NCI-H1092 treated with DMSO at 0.1 percent for 48 hours (cell line): Measurements from ENCODE around the gene MAN2A1.

ENCODE experiments used
- DNase-seq: peaks from one replicate; lab custom pipeline; 2025; lab: John Stamatoyannopoulos, UW

The MAN2A1 gene

DNA sequence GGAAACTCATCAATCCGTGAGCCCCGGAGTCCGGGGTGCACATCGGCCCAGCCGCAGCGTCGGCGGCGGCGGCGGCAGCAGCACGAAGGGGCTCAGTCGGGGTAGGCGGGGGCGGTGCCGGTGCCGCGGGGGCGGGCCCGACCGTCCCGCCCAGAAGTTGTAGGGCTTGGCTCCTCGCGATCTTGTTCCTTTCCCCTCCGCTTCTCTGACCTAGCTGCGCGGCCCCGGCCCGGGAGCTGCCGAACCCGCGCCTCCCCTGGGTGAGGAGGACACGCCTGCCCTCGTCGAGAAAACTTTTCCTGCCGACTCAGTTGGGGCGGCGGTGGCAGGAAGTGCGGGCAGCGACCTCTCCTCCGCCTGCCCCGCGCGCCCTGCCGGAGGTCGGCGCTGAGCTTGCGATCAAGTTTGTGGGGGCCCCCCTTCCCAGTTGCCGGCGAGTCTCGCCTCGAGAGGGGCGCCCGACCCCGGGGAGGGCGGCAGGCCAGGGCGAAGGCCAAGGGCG lies at the start of gene MAN2A1:
TSS of gene MAN2A1 (plus strand) at position 188 of the 502 bp plus-strand sequence. CDS start 491 bp downstream, outside the sequence.
- DNase-seq = peak; percentile 17

DNA sequence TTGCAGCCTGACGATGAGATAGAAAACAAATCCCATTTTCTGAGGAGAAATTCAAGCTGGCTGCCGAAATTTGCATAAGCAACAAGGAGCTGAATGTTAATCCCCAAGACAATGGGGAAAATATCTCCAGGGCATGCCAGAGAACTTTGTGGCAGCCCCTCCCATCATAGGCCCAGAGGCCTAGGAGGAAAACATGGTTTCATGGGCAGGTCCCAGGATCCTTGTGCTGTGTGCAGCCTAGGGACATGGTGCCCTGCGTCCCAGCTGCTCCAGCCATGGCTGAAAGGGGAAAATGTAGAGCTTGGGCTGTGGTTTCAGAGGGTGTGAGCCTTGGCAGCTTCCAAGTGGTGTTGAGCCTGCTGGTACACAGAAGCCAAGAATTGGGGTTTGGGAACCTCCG lies 48.8 kb upstream of the MAN2A1 start:
- no peak for DNase-seq

DNA sequence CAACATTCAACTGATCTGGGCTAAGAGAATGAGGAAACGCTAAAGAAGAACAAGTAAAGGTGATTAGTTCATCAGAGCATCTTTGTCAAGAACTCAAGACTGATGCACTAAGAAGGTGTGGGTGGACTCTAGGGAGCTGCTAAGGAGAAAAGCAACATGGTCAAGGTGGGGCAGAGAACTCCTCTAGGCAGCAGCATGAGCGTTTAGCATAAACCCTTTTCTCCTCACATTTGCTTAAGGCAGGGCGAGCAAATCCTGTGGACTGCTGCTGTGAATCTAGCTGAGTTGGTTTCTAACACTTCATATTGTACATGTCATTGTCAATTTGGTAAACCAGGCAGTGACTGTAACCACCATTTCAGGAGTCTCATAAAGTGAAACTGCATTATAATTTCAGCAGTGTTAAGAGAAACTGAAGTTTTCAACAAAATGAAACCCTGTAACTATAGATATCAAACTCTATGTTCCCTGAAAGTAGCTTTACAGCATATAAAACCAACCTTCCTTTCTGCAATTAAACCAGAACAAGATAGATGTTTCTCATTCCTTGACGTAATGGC lies 45.9 kb upstream of the MAN2A1 start:
- no peak for DNase-seq

DNA sequence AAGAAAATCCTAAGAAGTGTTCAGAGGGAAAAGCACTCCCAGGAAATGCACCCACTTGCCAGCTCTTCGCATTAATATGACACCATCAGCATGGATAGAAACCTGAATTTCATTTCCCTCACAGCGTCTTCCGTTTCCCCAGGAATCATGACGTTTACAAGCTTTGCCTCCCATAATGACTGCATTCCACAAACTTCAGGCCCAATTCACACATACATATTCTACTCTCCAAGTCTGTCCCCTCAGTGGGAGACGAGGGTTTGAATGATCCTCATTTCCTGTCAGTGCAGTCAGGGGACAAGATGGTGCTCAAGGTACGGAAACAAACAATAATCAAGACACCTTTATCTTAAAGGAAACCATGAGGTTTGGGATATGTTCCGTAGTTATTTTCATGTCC lies 44.9 kb upstream of the MAN2A1 start:
- DNase-seq = no peak

DNA sequence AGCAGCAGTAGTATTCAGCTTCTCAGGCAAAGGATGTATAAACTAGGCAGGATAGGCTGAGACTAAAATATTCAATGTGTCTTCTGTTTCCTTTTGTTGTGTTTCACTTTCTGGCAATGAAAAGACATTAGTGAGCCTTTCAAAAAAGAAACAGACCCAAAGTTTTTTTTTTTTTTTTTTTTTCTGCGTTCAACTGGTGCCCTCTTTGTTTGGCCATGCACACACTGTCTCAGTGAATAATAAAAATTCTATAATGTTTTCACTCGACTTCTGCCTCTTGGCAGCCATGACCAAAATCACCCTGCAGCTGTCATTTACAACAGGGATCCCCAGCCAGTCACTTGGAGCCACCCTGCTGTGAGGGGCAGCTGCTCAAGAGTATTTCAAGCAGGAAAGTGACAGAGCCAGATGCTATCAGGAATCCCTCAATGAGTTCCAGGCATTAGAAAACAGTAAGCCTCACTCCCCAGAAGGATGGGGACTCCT lies 44.0 kb upstream of the MAN2A1 start:
- DNase-seq = peak; percentile 89

DNA sequence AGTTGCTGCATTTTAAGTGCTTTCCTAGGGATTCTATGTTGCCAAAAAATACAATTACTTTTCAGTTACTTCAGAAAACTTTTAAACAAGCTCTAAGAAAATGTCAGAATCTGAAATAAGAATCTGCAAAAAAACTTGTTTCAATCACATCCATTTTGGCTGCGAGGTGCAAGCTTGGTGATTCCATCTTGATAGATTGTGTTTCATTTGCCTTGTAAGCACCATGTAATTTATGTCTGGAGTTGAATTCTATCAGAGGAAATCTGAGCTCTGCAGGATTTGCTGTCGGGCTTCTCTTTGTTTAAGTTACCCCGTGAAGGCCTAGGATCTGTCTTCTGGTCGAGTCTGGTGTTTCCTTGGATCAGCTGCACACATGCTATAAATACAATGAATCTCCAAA lies 40.4 kb upstream of the MAN2A1 start:
- DNase-seq = no peak

DNA sequence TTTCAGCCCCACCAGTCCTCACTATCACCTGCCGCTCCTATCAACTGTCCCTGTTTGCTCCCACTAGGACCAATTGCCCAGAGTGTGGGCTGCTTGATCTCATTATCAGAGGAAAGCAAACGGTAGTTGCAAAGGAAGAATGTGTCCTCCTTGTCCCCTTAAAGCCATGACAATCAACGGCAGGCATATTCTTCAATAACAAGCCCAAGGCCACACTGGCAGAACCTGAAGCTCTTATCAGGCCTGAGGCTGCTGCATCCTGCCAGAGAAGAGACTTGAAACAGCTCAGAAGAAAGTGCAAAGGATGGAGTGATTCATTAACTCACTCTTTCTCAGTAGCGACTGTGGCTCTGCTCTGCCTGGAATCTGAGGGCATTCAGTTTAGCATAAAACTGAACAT lies 39.2 kb upstream of the MAN2A1 start:
- no peak for DNase-seq

DNA sequence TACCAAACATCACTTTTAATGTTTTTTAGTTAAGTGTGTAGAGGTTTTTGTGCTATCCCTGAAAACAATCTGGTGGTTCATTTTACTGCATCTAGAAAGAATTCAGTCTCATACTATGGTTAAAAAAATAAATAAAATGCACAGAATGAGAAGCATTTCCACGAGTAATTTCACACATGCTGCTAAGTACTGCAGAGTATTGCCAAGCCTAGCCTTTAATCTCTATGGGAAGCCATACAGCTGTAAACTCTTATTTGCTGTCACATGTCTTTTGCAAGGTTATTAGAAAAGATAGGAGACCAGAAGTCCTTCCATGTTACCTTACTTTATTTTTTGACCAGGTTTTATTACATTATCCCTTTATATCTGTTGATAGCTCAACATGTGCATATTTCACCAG lies 37.6 kb upstream of the MAN2A1 start:
- no peak for DNase-seq

DNA sequence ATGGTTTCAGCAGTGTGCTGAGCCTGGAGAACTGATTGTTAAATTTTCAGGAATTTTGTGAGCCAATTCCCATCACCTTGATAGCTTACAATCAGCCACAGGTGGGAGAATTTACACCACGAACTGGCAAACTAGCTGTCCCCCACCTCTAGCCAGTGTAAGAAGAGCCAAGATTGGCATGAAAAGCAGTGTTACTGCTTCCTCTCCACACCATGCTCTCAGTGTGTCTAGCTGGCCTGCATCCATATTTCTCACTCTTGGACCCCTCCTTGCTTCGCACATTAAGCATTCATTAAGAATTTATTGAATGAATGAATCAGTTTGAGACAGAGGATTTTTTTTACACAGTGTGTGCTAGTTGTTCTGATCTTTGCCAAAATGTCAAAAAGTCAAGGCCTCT lies 36.7 kb upstream of the MAN2A1 start:
- DNase-seq = no peak

DNA sequence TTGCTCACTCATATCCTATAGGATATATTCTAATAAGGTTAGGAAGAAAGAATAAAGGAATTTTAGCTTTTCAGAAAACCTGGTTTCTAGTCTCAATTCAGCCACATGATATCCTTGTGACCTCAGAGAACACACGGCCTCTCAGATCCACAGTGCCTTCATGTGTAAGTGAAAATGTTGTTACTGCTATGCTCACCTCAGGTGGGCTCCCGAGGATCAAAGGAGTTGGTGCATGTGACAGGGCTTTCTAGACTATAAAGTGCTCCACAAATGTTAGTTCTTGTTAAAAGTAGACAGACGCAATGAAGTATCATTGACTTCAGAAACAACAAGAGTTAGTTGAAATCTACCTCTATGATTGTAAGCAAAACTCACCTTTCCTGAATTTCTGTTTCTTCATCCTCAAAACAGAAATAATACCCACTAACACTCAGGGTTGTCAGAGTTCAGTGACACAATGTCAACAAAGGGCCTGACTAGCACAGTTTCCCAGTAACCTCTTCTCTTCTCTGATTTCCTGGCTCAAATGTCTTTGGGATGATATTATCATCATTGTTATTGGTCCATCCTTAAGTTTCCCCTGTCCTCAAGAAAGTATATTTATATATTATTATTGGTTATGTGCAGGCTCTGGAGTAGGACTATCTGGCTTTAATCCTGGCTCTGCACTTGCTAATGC lies 36.0 kb upstream of the MAN2A1 start:
- no peak for DNase-seq

DNA sequence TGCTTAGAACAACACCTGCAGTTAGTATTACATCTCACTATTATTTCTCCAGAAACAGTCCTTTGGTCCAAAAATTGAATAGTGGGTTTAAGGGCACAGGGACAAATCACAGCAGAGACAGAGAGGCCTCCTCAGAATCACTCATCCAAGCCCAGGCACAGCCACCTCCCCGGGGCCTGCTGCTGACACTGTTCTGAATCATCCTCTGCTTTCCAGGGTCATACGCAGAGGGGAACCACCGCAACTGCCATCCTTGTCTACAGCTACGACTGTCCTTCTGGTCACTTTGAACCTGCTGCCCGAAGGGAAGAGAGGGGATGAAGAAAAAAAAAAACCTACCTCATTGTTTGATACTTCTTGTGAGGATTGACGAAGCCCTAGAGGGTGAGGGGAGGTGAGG lies 35.3 kb upstream of the MAN2A1 start:
- no peak for DNase-seq

DNA sequence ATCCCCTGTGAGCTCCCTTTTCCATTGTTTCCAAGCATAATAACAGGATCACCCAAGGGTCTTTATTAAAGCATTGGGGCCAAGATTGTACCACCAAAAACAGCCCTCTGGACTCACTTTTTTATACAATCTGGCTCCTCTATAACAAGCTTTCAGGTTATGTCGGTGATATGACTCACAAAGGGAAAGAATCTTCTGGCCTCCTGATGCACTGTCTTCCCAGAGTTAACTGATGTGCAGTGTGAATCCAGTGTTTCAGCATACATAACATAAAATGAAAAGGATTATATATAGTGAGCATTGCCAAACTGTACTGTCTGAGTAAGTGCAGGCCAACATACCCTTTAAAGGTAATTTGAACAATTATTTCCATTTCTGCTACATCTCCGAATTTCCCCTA lies 33.9 kb upstream of the MAN2A1 start:
- DNase-seq = no peak

DNA sequence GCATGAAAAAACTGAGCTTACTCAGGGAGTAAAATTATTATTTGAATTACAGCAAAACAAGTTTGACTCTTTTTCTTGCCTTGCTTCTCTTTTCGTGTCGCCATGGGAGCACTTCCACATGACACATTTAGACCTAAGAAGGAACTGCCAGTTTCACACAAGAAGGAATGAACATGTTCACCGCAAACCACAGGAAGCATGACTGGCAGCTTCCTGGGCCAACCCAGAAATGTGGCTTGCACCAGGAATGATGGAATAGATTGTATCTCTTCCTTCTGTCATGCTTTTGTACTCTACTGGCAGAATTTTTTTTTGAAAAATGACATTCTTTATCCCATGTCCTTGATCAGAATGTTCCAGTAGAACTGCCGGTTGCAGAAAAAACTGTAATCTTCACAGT lies 32.9 kb upstream of the MAN2A1 start:
- no peak for DNase-seq

DNA sequence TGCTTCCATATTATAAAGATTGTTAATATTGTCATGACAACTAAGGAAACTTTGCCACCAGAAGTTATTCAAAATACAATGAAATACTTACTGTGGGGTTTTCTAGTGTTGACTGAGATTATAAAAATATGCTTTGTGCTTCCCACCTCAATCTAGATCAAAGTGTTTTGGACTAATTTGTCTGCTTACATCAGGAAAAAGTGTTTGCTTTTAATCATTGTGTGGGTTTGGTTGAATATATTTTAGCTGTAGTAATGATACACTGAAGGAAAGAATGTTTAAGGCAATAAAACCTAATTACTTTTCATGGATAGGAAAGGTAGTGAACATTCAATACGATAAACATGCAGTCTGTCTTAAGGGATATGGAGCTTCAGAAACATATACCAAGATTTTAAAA lies 29.8 kb upstream of the MAN2A1 start:
- no peak for DNase-seq

DNA sequence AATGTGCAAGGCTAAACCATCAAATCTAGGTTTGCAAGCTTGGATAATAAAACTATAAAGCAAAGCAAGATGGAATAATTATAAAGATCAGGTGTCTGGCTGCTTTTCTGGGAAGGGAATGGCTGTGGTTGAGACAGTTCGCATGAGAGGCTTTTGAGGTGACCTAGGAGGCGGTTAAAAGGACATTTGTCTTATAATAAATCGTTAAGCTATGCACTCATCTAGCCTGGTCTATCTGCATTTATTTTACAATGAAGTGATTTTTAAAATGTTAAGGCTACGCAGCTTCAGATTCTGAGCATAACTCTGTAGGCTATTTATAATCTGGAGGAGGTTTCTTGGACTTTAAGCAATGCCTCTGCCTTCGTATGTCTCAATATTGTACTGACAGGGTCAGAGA lies 29.4 kb upstream of the MAN2A1 start:
- DNase-seq = no peak

DNA sequence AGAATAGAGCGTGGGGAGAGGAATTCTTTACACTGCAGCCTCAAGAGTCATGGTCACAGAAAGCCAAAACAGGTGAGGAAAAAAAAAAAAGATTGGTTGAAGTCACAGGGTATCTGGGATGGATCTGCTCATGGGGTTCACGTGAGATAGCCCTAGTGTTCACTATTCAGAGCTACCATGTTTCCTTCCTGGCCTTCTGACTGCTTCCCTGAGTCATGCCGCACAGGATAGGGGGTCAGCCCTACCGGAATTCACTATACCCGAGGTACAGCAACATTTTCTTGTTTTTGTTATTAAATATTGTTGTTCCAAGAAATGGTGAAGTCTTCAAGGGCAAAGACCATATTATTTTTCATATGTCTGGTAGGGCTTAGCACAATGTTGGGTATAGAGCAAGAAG lies 21.5 kb upstream of the MAN2A1 start:
- no peak for DNase-seq

DNA sequence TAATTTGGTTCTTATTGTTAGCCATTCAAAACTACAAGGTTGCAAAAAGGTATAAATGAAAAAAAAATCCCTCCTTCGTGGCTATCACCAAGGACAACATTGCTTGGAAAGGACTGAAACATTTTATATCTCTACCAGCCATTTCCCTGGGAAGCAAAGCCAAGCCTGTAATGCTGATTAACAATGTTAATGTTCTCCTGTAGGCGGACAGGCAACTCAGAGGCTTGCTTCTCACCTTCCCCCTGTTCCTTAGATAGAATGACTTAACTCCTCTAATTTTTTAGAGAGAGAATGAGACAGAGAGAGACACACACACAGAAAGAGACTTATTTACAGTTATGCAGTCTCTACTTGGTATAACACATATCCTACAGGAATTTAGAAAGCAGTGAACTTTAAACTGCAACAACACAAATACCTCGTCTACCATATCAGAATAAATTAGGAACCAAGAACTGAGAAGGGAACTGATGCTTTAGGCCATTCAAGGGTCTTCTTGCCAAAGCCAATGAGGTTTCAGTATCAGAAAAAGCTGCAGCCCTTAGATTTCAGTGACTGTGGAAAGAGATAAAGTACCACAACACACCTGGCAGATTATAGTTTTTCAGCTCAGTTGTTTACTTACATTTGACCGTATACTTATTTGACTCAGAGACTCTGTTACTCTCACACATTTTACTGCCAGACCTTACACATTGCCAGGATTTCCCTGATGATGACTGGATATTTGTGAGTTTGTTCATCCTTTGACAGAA lies 20.9 kb upstream of the MAN2A1 start:
- no peak for DNase-seq

DNA sequence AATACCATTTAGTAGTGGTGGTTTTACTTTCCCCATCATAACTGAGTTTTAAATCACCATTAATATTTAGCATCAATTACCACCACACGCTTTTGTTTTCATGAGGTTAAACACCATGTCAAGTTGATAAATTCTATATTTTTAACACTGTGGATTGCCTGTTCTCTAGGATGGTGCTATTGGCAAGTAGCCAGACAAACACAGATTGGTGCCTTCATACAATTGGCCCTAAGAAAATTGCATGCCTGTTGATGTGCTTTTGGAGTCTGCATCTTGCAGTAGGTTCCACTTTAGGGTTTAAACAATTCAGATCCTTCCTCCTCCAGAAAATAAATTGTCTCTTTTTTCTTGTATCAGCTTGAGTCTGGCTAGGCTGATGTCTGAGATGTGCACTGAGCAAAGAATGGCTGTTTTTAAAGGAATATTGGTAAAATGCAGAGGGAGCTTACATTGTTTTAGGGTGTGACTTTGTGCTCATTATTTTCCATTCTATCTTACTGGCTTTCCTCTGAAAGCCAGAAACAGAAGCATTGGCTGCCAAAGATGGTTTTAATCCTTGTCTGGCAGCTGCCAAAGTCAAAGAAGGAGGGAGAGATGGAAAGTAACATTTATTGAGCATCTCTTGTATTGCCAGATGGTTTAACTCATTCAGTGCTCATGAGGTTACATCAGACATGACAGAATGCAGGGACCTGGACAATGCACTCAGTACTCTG lies 19.6 kb upstream of the MAN2A1 start:
- DNase-seq = no peak

DNA sequence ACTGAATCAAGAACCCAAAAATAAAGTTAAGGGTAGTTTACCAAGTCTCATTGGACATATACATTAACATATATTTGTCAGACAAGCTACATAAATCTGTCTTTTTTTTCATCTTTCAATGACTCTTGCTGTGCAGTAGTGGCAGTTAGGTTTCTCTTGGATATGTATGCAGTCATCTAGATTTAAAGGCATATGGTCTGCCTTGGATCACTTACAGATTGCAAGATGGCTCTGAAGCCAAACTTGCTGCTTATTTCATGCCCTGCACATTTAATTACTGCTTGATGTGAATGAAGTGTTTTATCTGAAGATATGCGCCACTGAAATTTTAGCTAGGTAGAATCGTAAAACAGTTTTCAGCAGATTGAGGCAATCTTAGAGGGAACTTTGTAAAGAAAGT lies 18.6 kb upstream of the MAN2A1 start:
- no peak for DNase-seq

DNA sequence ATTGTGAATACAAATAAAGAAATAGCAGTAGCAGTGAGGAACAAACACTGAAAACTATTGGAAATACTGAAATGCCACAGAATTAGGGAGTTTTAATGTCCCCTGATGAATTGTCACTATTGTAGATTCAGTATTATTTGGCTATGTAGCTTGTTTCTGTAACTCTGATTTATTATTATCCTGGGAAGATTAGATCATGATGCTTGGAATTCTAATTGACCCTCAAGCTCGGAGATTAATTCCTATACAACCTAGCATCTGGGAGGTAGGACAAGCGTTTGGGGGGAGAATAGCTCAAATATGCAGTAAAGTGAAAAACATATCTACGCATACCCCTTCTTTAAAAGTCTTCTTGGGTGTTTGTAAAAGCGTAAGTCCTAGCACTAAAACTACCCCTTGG lies 15.1 kb upstream of the MAN2A1 start:
- DNase-seq = no peak

DNA sequence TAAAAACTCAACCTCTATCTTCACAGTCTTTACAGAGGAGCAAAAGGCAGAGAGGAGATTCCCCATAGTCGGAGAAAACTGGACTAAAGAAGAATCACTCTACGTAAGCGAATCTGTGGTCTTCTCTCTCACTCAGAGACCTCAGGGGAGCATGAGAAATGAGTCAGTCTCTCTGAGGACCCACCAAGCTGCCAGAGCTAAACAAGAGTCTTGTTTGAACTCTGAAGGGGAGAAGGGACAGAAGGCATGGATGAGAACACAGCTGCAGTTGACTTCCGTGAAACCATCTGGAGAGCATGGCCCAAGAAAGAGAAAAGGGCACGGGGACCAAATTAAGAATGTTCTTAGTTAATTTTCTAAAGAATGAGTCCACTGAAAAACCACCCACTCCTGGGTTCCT lies 12.8 kb upstream of the MAN2A1 start:
- no peak for DNase-seq

DNA sequence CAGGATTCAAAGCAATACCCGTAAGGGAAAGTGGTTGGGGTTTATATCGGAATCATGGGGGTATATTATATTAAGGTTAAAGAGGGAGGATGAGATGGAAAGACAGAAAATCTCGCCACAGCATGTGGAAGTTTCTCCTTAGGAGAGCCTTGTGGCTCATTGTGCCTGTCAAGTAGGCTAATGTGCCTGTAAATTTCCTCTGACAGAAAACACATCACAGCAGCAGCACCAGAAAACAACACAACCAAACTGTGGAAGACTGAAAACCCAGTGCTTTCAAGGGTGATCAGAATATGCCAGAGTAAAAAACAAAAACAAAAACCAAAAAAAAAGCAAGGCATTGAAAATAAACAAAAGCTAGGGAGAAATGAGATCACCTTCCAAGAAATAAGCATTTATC lies 11.3 kb upstream of the MAN2A1 start:
- DNase-seq = no peak

DNA sequence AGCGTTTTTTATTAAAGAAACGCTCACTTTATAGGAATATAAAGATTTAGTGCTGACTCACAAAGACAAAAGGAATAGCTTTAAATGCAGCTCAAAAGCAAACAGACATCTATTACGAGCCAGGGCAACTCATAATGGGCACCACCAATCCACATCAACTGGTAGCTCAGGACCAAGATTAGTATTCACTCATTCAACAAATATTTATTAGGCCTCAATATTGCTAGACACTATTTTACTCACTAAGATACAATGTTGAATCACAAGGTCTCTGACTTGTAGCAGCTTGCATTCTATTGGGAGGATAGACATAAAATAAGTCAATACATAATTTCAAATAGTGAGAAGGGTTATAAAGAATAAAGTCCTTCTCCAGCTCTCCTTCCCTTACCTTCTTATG lies 8.0 kb upstream of the MAN2A1 start:
- no peak for DNase-seq
